ENCODE measurements around the gene CBX2. TPM values are rescaled to one million over a fixed set of nuclear protein-coding genes. Genes with fewer than 3 reads are reported as not detected.

CBX2 gene
- total RNA-seq, 2 donors from 2014 or later: 1.6 to 2.0 TPM

- H3K4me3 ChIP-seq: no peak overlapping the region
- no peaks in the 10 kb centered on the region for H3K9me3 ChIP-seq
- no peak for DNase-seq
- ATAC-seq: no peak
- TF ChIP-seq, protein P1, sequence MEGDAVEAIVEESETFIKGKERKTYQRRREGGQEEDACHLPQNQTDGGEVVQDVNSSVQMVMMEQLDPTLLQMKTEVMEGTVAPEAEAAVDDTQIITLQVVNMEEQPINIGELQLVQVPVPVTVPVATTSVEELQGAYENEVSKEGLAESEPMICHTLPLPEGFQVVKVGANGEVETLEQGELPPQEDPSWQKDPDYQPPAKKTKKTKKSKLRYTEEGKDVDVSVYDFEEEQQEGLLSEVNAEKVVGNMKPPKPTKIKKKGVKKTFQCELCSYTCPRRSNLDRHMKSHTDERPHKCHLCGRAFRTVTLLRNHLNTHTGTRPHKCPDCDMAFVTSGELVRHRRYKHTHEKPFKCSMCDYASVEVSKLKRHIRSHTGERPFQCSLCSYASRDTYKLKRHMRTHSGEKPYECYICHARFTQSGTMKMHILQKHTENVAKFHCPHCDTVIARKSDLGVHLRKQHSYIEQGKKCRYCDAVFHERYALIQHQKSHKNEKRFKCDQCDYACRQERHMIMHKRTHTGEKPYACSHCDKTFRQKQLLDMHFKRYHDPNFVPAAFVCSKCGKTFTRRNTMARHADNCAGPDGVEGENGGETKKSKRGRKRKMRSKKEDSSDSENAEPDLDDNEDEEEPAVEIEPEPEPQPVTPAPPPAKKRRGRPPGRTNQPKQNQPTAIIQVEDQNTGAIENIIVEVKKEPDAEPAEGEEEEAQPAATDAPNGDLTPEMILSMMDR (IDR thresholded peaks at IDR 0.05): no peak
- no peak for TF ChIP-seq POLR2A (IDR thresholded peaks at IDR 0.05)
- WGBS, 2 donors: 88 to 92% methylated on average over 14 to 17 of the region's 17 CpGs
- no peaks in the 10 kb centered on the region for H3K36me3 ChIP-seq (replicated peaks in 1 of 2; ENCODE audit: insufficient read depth in 1 of 2, low read depth in 2 of 2)
- intact Hi-C loops (cut with DNase I): no loop called here
- H3K27ac ChIP-seq: no peak overlapping the region
- H3K4me1 ChIP-seq: peaks cover 18% of the 10 kb centered on the region
- no peaks in the 10 kb centered on the region for H3K27me3 ChIP-seq
Observed at GRCh38 chr17:79822583-79823124, 44.7 kb downstream of the CBX2 start.

DNA sequence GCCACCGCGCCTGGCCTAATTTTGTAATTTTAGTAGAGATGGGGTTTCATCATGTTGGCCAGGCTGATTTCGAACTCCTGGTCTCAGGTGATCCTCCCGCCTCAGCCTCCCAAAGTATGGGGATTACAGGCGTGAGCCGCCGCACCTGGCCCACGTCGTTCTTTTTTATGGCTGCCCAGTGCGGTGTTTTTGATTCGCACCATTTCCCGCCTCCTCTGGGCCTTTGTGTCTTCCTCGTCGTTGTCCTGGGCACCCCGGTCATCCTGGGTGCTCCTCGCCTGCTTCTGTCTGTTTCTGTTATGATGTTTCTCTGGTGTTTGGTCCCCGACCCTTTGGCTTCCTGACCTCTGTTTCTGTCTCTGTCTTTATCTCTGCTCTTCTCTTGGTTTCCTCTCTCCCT, 46.3 kb downstream of the CBX2 start:
- Histone ChIP-seq H3K4me1 (peaks cover 25% of the 10 kb centered on the region), H3K36me3 (replicated peaks in 1 of 2; ENCODE audit: insufficient read depth in 1 of 2, low read depth in 2 of 2) (no peaks in the 10 kb centered on the region), H3K4me3 (no peak overlapping the region), H3K27ac (no peak overlapping the region), H3K27me3 (no peaks in the 10 kb centered on the region), H3K9me3 (no peaks in the 10 kb centered on the region)
- TF ChIP-seq POLR2A (IDR thresholded peaks at IDR 0.05): no peak
- TF ChIP-seq, protein P1 (IDR thresholded peaks at IDR 0.05): no peak
- no peak for DNase-seq
- WGBS, 2 donors: 92 to 95% methylated on average over 17 of the region's 17 CpGs
- no peak for ATAC-seq
- intact Hi-C loops (cut with DNase I): no loop called here

DNA sequence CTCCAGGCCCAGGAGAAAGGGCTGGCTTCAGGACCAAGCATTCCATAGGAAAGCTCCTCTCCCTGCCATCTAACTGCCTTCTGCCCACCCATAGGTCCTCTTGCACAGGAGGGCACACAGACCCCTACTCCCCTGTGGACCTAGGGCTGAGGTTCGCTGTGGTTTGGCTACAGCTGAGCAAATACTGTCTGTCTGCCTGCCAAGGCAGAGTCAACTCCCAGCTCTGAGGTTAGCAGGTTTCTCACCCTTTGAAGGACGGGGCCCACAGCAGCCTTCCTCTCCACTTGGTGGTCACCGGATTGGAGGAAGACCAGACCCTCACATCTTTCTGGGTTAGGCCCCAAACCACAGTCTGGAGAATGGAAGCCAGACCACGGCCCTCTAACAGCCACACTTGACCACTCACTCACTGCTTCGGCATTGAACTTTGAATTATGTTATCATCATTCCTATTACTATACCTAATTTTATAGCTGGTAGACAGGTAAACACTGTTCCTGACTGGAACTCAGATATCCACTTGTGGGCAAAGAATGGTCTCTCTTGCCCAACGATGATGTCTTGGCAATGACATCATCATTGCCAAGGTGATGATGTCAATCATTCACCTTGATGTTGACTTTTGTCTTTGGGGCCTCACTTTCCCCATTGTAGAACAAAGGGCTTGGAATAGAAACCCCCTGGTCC, 47.1 kb downstream of the CBX2 start:
- Histone ChIP-seq H3K4me1 (peaks cover 33% of the 10 kb centered on the region), H3K36me3 (replicated peaks in 1 of 2; ENCODE audit: insufficient read depth in 1 of 2, low read depth in 2 of 2) (no peaks in the 10 kb centered on the region), H3K27ac (no peak overlapping the region), H3K9me3 (no peaks in the 10 kb centered on the region), H3K27me3 (no peaks in the 10 kb centered on the region), H3K4me3 (no peak overlapping the region)
- 38 to 44% methylated on average over 5 to 6 of the region's 6 CpGs for WGBS, 2 donors
- peak in 1 of 4 donors; percentile 20 for DNase-seq
- intact Hi-C loops (cut with DNase I): no loop called here
- ATAC-seq: no peak
- TF ChIP-seq, protein P1 (IDR thresholded peaks at IDR 0.05): no peak
- no peak for TF ChIP-seq POLR2A (IDR thresholded peaks at IDR 0.05)

GRCh38 chr17:79825580-79825921, 47.6 kb downstream of the CBX2 start:
- no peaks in the 10 kb centered on the region for H3K36me3 ChIP-seq (replicated peaks in 1 of 2; ENCODE audit: insufficient read depth in 1 of 2, low read depth in 2 of 2)
- no peaks in the 10 kb centered on the region for H3K27me3 ChIP-seq
- no peak for ATAC-seq
- no peak for TF ChIP-seq POLR2A (IDR thresholded peaks at IDR 0.05)
- TF ChIP-seq, protein P1 (IDR thresholded peaks at IDR 0.05): no peak
- WGBS, 2 donors: 89 to 97% methylated on average over 4 to 5 of the region's 5 CpGs
- no peaks in the 10 kb centered on the region for H3K9me3 ChIP-seq
- no peak overlapping the region for H3K27ac ChIP-seq
- H3K4me1 ChIP-seq: peaks cover 38% of the 10 kb centered on the region
- intact Hi-C loops (cut with DNase I): no loop called here
- no peak for DNase-seq
- H3K4me3 ChIP-seq: no peak overlapping the region

DNA sequence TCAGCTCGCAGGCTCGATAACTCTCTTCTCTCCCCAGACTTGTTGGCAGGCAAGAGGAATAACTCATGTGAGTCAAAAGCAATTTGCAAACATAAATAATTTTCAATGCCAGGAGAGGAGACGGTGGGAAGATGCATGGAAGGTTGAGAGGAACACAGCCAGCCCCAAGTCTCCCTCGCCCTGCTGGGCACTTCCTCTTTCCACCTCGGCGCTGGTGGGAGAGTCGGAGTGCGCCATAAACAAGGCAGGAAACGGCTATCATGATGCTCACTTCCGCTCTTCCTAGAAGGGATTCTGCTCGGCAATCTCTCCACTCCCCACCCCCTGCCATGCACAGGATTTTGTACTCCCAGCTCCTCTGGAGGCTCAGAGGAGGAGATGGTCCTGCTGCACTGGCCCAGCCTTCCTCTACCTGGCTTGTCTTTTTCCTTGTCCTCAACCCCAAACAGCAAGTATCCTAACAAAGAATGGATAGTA, 48.3 kb downstream of the CBX2 start:
- Histone ChIP-seq H3K27me3 (no peaks in the 10 kb centered on the region), H3K27ac (no peak overlapping the region), H3K36me3 (replicated peaks in 1 of 2; ENCODE audit: insufficient read depth in 1 of 2, low read depth in 2 of 2) (no peaks in the 10 kb centered on the region), H3K4me3 (no peak overlapping the region), H3K9me3 (no peaks in the 10 kb centered on the region), H3K4me1 (peaks cover 41% of the 10 kb centered on the region)
- no peak for ATAC-seq
- no peak for DNase-seq
- intact Hi-C loops (cut with DNase I): no loop called here
- WGBS, 2 donors: 71 to 85% methylated on average over 11 of the region's 11 CpGs
- TF ChIP-seq POLR2A (IDR thresholded peaks at IDR 0.05): no peak
- TF ChIP-seq, protein P1 (IDR thresholded peaks at IDR 0.05): no peak
